MM.1S (cell line): ENCODE data around the gene SRM.

Source experiments
- DNase-seq: peaks from one replicate; pipeline ENCODE4 v3.0.0-alpha.2; 2015
- H2AFZ ChIP-seq: fragments of 300-600 bp; sonication (generic); 2 replicates; pipeline ENCODE4 v1.6.0; 2016; ENCODE audit warnings: antibody characterized with exemption, low read length
- H3F3A ChIP-seq: fragments of 300-600 bp; sonication (generic); 2 replicates; pipeline ENCODE4 v1.6.1; 2016; ENCODE audit warnings: mild to moderate bottlenecking, antibody characterized with exemption, low read length, moderate library complexity, mixed read lengths; ENCODE audit not compliant: insufficient read depth
- H3K27ac ChIP-seq: fragments of 300-600 bp; sonication (generic); 2 replicates; pipeline ENCODE4 v1.5.1; 2016; ENCODE audit warnings: mild to moderate bottlenecking, low read length
- H3K27me3 ChIP-seq: fragments of 300-600 bp; sonication (generic); replicated peaks from 2 replicates; pipeline ENCODE4 v1.6.0; 2016; ENCODE audit warnings: low read length; ENCODE audit not compliant: insufficient read depth
- H3K36me3 ChIP-seq: fragments of 300-600 bp; sonication (generic); replicated peaks from 2 replicates; pipeline ENCODE4 v1.6.1; 2016; ENCODE audit warnings: mild to moderate bottlenecking, low read length, mixed read lengths; ENCODE audit not compliant: insufficient read depth
- H3K4me1 ChIP-seq: fragments of 300-600 bp; sonication (generic); 2 replicates; pipeline ENCODE4 v1.6.1; 2016; ENCODE audit warnings: low read length, mixed read lengths
- H3K4me2 ChIP-seq: fragments of 300-600 bp; sonication (generic); 2 replicates; pipeline ENCODE4 v1.6.0; 2016; ENCODE audit warnings: low read depth, low read length
- H3K4me3 ChIP-seq: fragments of 300-600 bp; sonication (generic); 2 replicates; pipeline ENCODE4 v1.5.1; 2016; ENCODE audit warnings: low read length, mixed read lengths
- H3K79me2 ChIP-seq: fragments of 300-600 bp; sonication (generic); 2 replicates; pipeline ENCODE4 v1.6.1; 2016; ENCODE audit warnings: mixed run types, low read length, mixed read lengths
- H3K9ac ChIP-seq: fragments of 300-600 bp; sonication (generic); 2 replicates; pipeline ENCODE4 v1.6.1; 2016; ENCODE audit warnings: low read length, mixed read lengths
- H3K9me2 ChIP-seq: fragments of 300-600 bp; sonication (generic); replicated peaks from 2 replicates; pipeline ENCODE4 v1.6.1; 2016; ENCODE audit warnings: mild to moderate bottlenecking, low read length, mixed read lengths; ENCODE audit not compliant: insufficient read depth
- H3K9me3 ChIP-seq: fragments of 300-600 bp; sonication (generic); replicated peaks from 2 replicates; pipeline ENCODE4 v1.6.1; 2016; ENCODE audit warnings: mild to moderate bottlenecking, low read length, mixed read lengths; ENCODE audit not compliant: insufficient read depth
- H4K20me1 ChIP-seq: fragments of 300-600 bp; sonication (generic); 2 replicates; pipeline ENCODE4 v1.6.1; 2016; ENCODE audit warnings: mild to moderate bottlenecking, low read length, moderate library complexity, mixed read lengths; ENCODE audit not compliant: insufficient read depth
- EZH2 ChIP-seq: fragments of 300-600 bp; sonication (generic); optimal IDR thresholded peaks from 2 replicates; pipeline ENCODE3; 2017; ENCODE audit warnings: low read depth, mild to moderate bottlenecking, antibody characterized with exemption, low read length, mixed read lengths
- EZH2phosphoT487 ChIP-seq: fragments of 300-600 bp; sonication (generic); IDR thresholded peaks from 2 replicates; pipeline ENCODE4 v1.6.1; 2018; ENCODE audit warnings: antibody characterized with exemption, low read length
- TF ChIP-seq, protein P1 (sequence below): fragments of 300-600 bp; sonication (generic); IDR thresholded peaks from 2 replicates; pipeline ENCODE4 v1.5.1; 2016; ENCODE audit warnings: antibody characterized with exemption, low read length, mixed read lengths

Gene SRM

DNA sequence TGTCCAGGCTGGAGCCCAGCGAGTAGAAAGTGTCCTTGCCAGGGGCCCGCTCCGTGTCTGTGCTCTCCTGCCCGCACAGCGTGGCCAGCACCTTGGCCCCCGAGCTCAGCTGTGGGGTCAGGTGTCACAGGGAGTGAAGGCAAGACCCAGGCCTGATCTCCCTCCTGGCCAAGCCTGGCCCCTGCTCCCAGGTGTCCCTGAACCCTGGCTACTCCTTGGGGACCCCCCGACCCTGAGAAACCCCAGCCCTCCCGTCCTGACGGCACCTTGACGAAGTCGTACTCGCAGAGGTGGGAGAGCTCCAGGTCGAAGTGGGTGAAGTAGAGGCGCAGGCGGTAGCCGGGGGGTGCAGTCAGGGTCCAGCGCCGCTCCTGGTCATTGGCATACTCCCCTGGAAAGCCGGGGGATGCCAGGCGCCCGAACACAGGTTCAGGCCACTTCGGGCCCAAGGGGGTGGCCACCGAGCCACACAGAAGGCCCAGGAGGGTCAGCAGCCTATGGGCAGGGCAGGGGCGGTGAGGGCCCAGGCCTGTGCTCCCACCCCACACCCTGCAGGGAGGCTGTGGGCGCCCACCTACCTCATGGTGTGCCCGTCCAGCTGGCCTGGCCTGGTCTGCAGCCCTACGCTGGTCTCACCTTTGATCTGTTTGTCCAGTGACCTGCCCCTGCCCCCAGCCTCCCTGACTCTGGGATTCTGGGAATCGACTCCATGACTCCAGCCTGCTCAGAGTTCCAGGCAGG, 13.0 kb downstream of the SRM start, which contains the start of gene MASP2:
Gene MASP2, minus strand, starts transcription at position 615 of the 741 bp plus-strand sequence. Its CDS starts 32 bp downstream, at position 583.
- no peak within 1 kb of the TSS for H2AFZ ChIP-seq
- no peaks in the 10 kb centered on the region for H3K4me1 ChIP-seq
- H3K9me2 ChIP-seq, result no peaks in the 10 kb centered on the region
- TF ChIP-seq EZH2phosphoT487 (no peak), EZH2 (no peak)
- TF ChIP-seq, protein P1, sequence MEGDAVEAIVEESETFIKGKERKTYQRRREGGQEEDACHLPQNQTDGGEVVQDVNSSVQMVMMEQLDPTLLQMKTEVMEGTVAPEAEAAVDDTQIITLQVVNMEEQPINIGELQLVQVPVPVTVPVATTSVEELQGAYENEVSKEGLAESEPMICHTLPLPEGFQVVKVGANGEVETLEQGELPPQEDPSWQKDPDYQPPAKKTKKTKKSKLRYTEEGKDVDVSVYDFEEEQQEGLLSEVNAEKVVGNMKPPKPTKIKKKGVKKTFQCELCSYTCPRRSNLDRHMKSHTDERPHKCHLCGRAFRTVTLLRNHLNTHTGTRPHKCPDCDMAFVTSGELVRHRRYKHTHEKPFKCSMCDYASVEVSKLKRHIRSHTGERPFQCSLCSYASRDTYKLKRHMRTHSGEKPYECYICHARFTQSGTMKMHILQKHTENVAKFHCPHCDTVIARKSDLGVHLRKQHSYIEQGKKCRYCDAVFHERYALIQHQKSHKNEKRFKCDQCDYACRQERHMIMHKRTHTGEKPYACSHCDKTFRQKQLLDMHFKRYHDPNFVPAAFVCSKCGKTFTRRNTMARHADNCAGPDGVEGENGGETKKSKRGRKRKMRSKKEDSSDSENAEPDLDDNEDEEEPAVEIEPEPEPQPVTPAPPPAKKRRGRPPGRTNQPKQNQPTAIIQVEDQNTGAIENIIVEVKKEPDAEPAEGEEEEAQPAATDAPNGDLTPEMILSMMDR, result no peak
- H3K9ac ChIP-seq, result no peak within 1 kb of the TSS
- no peak within 1 kb of the TSS for H3K4me2 ChIP-seq
- no peak within 1 kb of the TSS for H3K4me3 ChIP-seq
- no peak for DNase-seq
- H3F3A ChIP-seq, result no peaks in the 10 kb centered on the region
- H4K20me1 ChIP-seq, result no peaks in the 10 kb centered on the region
- H3K79me2 ChIP-seq, result no peaks in the 10 kb centered on the region
- no peaks in the 10 kb centered on the region for H3K36me3 ChIP-seq
- no peak within 1 kb of the TSS for H3K27ac ChIP-seq
- 0 out of 2 replicates have a peak, but pooled peaks cover 8% of the 10 kb centered on the region for H3K27me3 ChIP-seq
- H3K9me3 ChIP-seq, result no peaks in the 10 kb centered on the region

DNA sequence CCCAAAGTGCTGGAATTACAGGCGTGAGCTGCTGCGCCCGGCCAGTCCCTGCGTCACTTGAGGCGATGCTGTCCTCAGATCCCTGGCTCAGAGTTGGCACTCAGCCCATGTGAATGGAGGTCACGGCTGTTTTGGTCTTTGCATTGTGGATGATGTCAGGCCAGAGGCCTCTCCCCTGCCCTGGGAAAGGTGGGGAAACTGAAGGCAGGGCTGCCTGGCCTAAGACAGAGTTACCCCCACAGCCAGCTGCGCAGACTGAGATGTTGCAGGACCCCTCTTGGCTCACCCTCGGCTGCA, 13.6 kb downstream of the SRM start:
- H3K4me2 ChIP-seq, result no peak overlapping the region
- no peaks in the 10 kb centered on the region for H4K20me1 ChIP-seq
- no peak overlapping the region for H3K9ac ChIP-seq
- H3K27me3 ChIP-seq, result 0 out of 2 replicates have a peak, but pooled peaks cover 8% of the 10 kb centered on the region
- no peaks in the 10 kb centered on the region for H3F3A ChIP-seq
- no peaks in the 10 kb centered on the region for H3K4me1 ChIP-seq
- no peak for DNase-seq
- H3K9me2 ChIP-seq, result no peaks in the 10 kb centered on the region
- no peak overlapping the region for H3K27ac ChIP-seq
- no peak overlapping the region for H2AFZ ChIP-seq
- no peaks in the 10 kb centered on the region for H3K9me3 ChIP-seq
- no peak overlapping the region for H3K4me3 ChIP-seq
- H3K36me3 ChIP-seq, result no peaks in the 10 kb centered on the region
- TF ChIP-seq EZH2 (no peak), EZH2phosphoT487 (no peak)
- TF ChIP-seq, protein P1, result no peak
- H3K79me2 ChIP-seq, result no peaks in the 10 kb centered on the region

DNA sequence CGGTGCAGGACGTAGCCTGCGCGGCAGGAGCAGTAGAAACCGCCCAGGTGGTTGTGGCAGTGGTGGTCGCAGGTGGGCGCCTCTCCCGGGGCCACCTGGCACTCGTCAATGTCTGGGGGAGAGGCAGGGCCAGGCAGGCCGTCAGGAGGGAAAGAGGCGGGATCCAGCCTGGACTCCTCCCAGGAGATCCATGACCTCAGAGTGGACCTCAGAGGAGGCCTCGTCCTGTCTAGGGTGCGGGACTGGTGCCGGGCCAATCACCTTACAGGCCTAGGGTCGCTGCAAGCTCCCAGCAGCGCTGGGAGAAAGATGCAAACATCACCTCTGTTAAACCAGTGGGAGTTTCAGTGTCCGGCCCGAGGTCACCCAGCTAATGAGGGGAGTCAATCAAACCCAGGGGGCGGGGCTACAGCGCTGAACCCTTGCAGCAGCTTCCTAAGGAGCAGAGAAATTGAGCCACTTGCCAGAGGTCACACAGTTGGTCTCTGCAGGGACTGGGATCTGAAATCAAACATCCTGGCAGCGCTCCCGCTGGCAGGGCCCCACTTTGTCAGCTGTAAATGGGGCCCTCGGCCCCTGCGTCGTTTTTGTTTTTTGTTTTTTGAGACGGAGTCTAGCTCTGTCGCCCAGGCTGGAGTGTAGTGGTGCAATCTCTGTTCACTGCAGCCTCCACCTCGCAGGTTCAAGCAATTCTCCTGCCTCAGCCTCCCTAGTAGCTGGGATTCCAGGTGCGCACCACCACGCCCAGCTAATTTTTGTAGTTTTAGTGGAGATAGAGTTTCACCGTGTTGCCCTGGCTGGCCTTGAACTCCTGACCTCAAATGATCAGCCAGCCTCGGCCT, 14.2 kb downstream of the SRM start:
- H3K4me3 ChIP-seq, result no peak overlapping the region
- H4K20me1 ChIP-seq, result no peaks in the 10 kb centered on the region
- H3K27me3 ChIP-seq, result 0 out of 2 replicates have a peak, but pooled peaks cover 8% of the 10 kb centered on the region
- TF ChIP-seq EZH2 (no peak), EZH2phosphoT487 (no peak)
- TF ChIP-seq, protein P1, result no peak
- H3K9me3 ChIP-seq, result no peaks in the 10 kb centered on the region
- no peaks in the 10 kb centered on the region for H3K36me3 ChIP-seq
- H3K9ac ChIP-seq, result no peak overlapping the region
- no peak overlapping the region for H3K27ac ChIP-seq
- H3F3A ChIP-seq, result no peaks in the 10 kb centered on the region
- H3K79me2 ChIP-seq, result no peaks in the 10 kb centered on the region
- no peaks in the 10 kb centered on the region for H3K4me1 ChIP-seq
- H3K4me2 ChIP-seq, result no peak overlapping the region
- no peak overlapping the region for H2AFZ ChIP-seq
- H3K9me2 ChIP-seq, result no peaks in the 10 kb centered on the region
- DNase-seq, result no peak
